ENCODE data around the gene EBF3. TPM values are rescaled to one million over a fixed set of nuclear protein-coding genes. Genes with fewer than 3 reads are reported as not detected.

The EBF3 gene
- total RNA-seq, 1 donor from 2014 or later, result not detected

GRCh38 chr10:129909080-129909479 lies 55.0 kb downstream of the EBF3 start:
- no peak overlapping the region for H3K4me3 ChIP-seq (ENCODE audit: low read depth, low read length)
- no peak for TF ChIP-seq CTCF (conservative IDR thresholded peaks at IDR 0.05; ENCODE audit: low read depth, low read length)

GRCh38 chr10:129908406-129908805 lies 55.7 kb downstream of the EBF3 start:
- no peak for DNase-seq (ENCODE audit: low read depth)
- no peak for TF ChIP-seq CTCF (conservative IDR thresholded peaks at IDR 0.05; ENCODE audit: low read depth, low read length)
- no peak overlapping the region for H3K4me3 ChIP-seq (ENCODE audit: low read depth, low read length)

More at GRCh38 chr10:129909080-129909479, 55.0 kb downstream of the EBF3 start:
- no peak for DNase-seq (ENCODE audit: low read depth)

- no peak for TF ChIP-seq CTCF (conservative IDR thresholded peaks at IDR 0.05; ENCODE audit: low read depth, low read length)
- H3K4me3 ChIP-seq (ENCODE audit: low read depth, low read length), result no peak overlapping the region
- no peak for DNase-seq (ENCODE audit: low read depth)
These were observed 58.5 kb downstream of the EBF3 start for GRCh38 chr10:129905553-129905952.

GRCh38 chr10:129904323-129904722 lies 59.8 kb downstream of the EBF3 start:
- no peak for TF ChIP-seq CTCF (conservative IDR thresholded peaks at IDR 0.05; ENCODE audit: low read depth, low read length)
- no peak for DNase-seq (ENCODE audit: low read depth)
- no peak overlapping the region for H3K4me3 ChIP-seq (ENCODE audit: low read depth, low read length)

GRCh38 chr10:129901389-129902006 lies 62.6 kb downstream of the EBF3 start:
- no peak for TF ChIP-seq CTCF (conservative IDR thresholded peaks at IDR 0.05; ENCODE audit: low read depth, low read length)
- no peak overlapping the region for H3K4me3 ChIP-seq (ENCODE audit: low read depth, low read length)
- DNase-seq (ENCODE audit: low read depth), result no peak

- no peak for DNase-seq (ENCODE audit: low read depth)
- no peak overlapping the region for H3K4me3 ChIP-seq (ENCODE audit: low read depth, low read length)
- TF ChIP-seq CTCF (conservative IDR thresholded peaks at IDR 0.05; ENCODE audit: low read depth, low read length), result no peak
These were observed 63.2 kb downstream of the EBF3 start for GRCh38 chr10:129900825-129901224.

Measured in epithelial cell of proximal tubule (primary cell).